Measurements from ENCODE around the gene TRIM2.

- TF ChIP-seq EZH2 (IDR thresholded peaks at IDR 0.05; ENCODE audit: low read length, unreplicated experiment): no peak
- no peak for TF ChIP-seq CTCF (conservative IDR thresholded peaks at IDR 0.05; ENCODE audit: low read depth, low read length)
These were observed 22.9 kb upstream of the TRIM2 start for GRCh38 chr4:153181293-153181692.

All from PC-3 (cell line).